GM12892 (cell line): ENCODE results near the gene DAGLA.

Experiments used
- DNase-seq: peaks from one replicate; pipeline ENCODE4 v3.0.0; 2011; ENCODE audit not compliant: insufficient read length
- FAIRE-seq: peaks from 2 replicates; lab custom pipeline; 2011; peaks lifted over from hg19 to GRCh38; lab: Jason Lieb, UNC
- POLR2A ChIP-seq: IDR thresholded peaks from 2 replicates; pipeline ENCODE4 v1.6.1; 2011; ENCODE audit warnings: low read depth, low read length, control low read depth
- POLR2AphosphoS5 ChIP-seq: IDR thresholded peaks from 2 replicates; pipeline ENCODE4 v1.6.1; 2011; ENCODE audit warnings: low read depth, low read length, control low read depth
- TAF1 ChIP-seq: IDR thresholded peaks from 2 replicates; pipeline ENCODE4 v1.6.1; 2011; ENCODE audit warnings: low read depth, mild to moderate bottlenecking, control low read depth, low read length, borderline replicate concordance

The DAGLA gene

GRCh38 chr11:61696602-61697001 is 16.4 kb downstream of the DAGLA start:
- FAIRE-seq (no peak), DNase-seq (no peak)
- TF ChIP-seq POLR2AphosphoS5 (no peak), POLR2A (no peak), TAF1 (no peak)

- TF ChIP-seq TAF1: no peak
- TF ChIP-seq POLR2A: no peak
- TF ChIP-seq POLR2AphosphoS5: no peak
- no peak for FAIRE-seq
- no peak for DNase-seq
Measured at GRCh38 chr11:61697078-61697502, 16.9 kb downstream of the DAGLA start.

GRCh38 chr11:61697764-61698163 is 17.6 kb downstream of the DAGLA start:
- DNase-seq (no peak), FAIRE-seq (no peak)
- TF ChIP-seq TAF1 (no peak), POLR2A (no peak), POLR2AphosphoS5 (no peak)

GRCh38 chr11:61698173-61698948 is 18.2 kb downstream of the DAGLA start:
- FAIRE-seq (no peak), DNase-seq (no peak)
- no peak for TF ChIP-seq POLR2AphosphoS5
- no peak for TF ChIP-seq TAF1
- TF ChIP-seq POLR2A: no peak

- FAIRE-seq (no peak), DNase-seq (no peak)
- TF ChIP-seq POLR2A (no peak), TAF1 (no peak), POLR2AphosphoS5 (no peak)
Measured at GRCh38 chr11:61699737-61700160, 19.6 kb downstream of the DAGLA start.

- TF ChIP-seq POLR2AphosphoS5 (no peak), TAF1 (no peak), POLR2A (no peak)
- no peak for FAIRE-seq
- no peak for DNase-seq
Measured at GRCh38 chr11:61700212-61700611, 20.0 kb downstream of the DAGLA start.

- FAIRE-seq (no peak), DNase-seq (no peak)
- TF ChIP-seq POLR2A: no peak
Measured at GRCh38 chr11:61700720-61701119, 20.5 kb downstream of the DAGLA start.

GRCh38 chr11:61701242-61701886 is 21.2 kb downstream of the DAGLA start:
- TF ChIP-seq POLR2AphosphoS5 (no peak), TAF1 (no peak), POLR2A (no peak)
- DNase-seq (no peak), FAIRE-seq (no peak)

- no peak for DNase-seq
- FAIRE-seq: no peak
- TF ChIP-seq POLR2A: no peak
- TF ChIP-seq TAF1: no peak
- TF ChIP-seq POLR2AphosphoS5: no peak
Measured at GRCh38 chr11:61702701-61703312, 22.6 kb downstream of the DAGLA start.

GRCh38 chr11:61704838-61705237 is 24.6 kb downstream of the DAGLA start:
- no peak for FAIRE-seq
- no peak for TF ChIP-seq TAF1
- TF ChIP-seq POLR2AphosphoS5: no peak
- TF ChIP-seq POLR2A: no peak
- DNase-seq: no peak
